ENCODE results near the gene ITGBL1. TPM values are rescaled to one million over a fixed set of nuclear protein-coding genes. Genes with fewer than 3 reads are reported as not detected.

ITGBL1 gene
- total and polyA plus RNA-seq, 8 donors: 0.63 to 9.5 (median 1.6) TPM

GRCh38 chr13:101673360-101674105 is 221.1 kb downstream of the ITGBL1 start:
- no peaks in the 10 kb centered on the region for H3K36me3 ChIP-seq
- DNase-seq: no peak
- H3K27ac ChIP-seq: no peak overlapping the region
- no peak for ATAC-seq
- intact Hi-C loops (cut with DNase I): no loop called here
- no peaks in the 10 kb centered on the region for H3K27me3 ChIP-seq
- H3K4me3 ChIP-seq: no peak overlapping the region
- TF ChIP-seq CTCF (IDR thresholded peaks at IDR 0.05): no peak
- 44 to 59% methylated on average over 4 of the region's 4 CpGs for WGBS, 2 donors
- H3K4me1 ChIP-seq: no peaks in the 10 kb centered on the region
- no peak for FAIRE-seq
- H3K9me3 ChIP-seq: no peaks in the 10 kb centered on the region

- H3K27me3 ChIP-seq: no peaks in the 10 kb centered on the region
- H3K27ac ChIP-seq: no peak overlapping the region
- H3K36me3 ChIP-seq: no peaks in the 10 kb centered on the region
- no peak for TF ChIP-seq CTCF (IDR thresholded peaks at IDR 0.05)
- no peak for ATAC-seq
- DNase-seq: no peak
- intact Hi-C loops (cut with DNase I): no loop called here
- no peak overlapping the region for H3K4me3 ChIP-seq
- no peak for FAIRE-seq
- H3K4me1 ChIP-seq: no peaks in the 10 kb centered on the region
- no peaks in the 10 kb centered on the region for H3K9me3 ChIP-seq
Observed at GRCh38 chr13:101681834-101682233, 229.4 kb downstream of the ITGBL1 start.

- FAIRE-seq: no peak
- no peak for ATAC-seq
- no peaks in the 10 kb centered on the region for H3K27me3 ChIP-seq
- no peak overlapping the region for H3K4me3 ChIP-seq
- H3K4me1 ChIP-seq: no peaks in the 10 kb centered on the region
- DNase-seq: no peak
- 77 to 81% methylated on average over 2 of the region's 2 CpGs for WGBS, 2 donors
- no peak for TF ChIP-seq CTCF (IDR thresholded peaks at IDR 0.05)
- no peaks in the 10 kb centered on the region for H3K36me3 ChIP-seq
- intact Hi-C loops (cut with DNase I): no loop called here
- H3K9me3 ChIP-seq: no peaks in the 10 kb centered on the region
- H3K27ac ChIP-seq: no peak overlapping the region
Observed at GRCh38 chr13:101686003-101686402, 233.5 kb downstream of the ITGBL1 start.

- FAIRE-seq: no peak
- DNase-seq: no peak
- 12 to 17% methylated on average over 2 of the region's 2 CpGs for WGBS, 2 donors
- Histone ChIP-seq H3K27me3 (no peaks in the 10 kb centered on the region), H3K36me3 (no peaks in the 10 kb centered on the region), H3K4me1 (no peaks in the 10 kb centered on the region), H3K27ac (no peak overlapping the region), H3K9me3 (no peaks in the 10 kb centered on the region), H3K4me3 (no peak overlapping the region)
- TF ChIP-seq CTCF (IDR thresholded peaks at IDR 0.05): no peak
- no peak for ATAC-seq
- intact Hi-C loops (cut with DNase I): no loop called here
Observed at GRCh38 chr13:101690871-101691270, 238.4 kb downstream of the ITGBL1 start.

- no peak for FAIRE-seq
- no peak for ATAC-seq
- TF ChIP-seq CTCF (IDR thresholded peaks at IDR 0.05): no peak
- intact Hi-C loops (cut with DNase I): no loop called here
- Histone ChIP-seq H3K4me1 (no peaks in the 10 kb centered on the region), H3K4me3 (no peak overlapping the region), H3K36me3 (no peaks in the 10 kb centered on the region), H3K9me3 (no peaks in the 10 kb centered on the region), H3K27me3 (no peaks in the 10 kb centered on the region), H3K27ac (no peak overlapping the region)
- WGBS, 2 donors: 56 to 72% methylated on average over 3 of the region's 3 CpGs
- DNase-seq: no peak
Observed at GRCh38 chr13:101691341-101691860, 238.9 kb downstream of the ITGBL1 start.

Data from pancreas (tissue), 10 donors.